MCF 10A (cell line): ENCODE measurements around the gene MAPT. TPM values are rescaled to one million over a fixed set of nuclear protein-coding genes. Genes with fewer than 3 reads are reported as not detected.

ENCODE experiments used
- BruUV-seq: library from RNA; stranded (reverse); fragments of 400-500 nt; replicated peaks from 2 replicates; lab custom pipeline; 2021; lab: Mats Ljungman, UMichigan
- CTCF ChIA-PET: fragments of 300-600 bp; sonication (Branson Sonifier 250); formaldehyde crosslinking; extraction: SDS; loops from one replicate; lab custom pipeline; 2021; ENCODE audit warnings: antibody characterized with exemption, inconsistent platforms; lab: Yijun Ruan, JAX
- POLR2A ChIA-PET: fragments of 300-600, 350-650 bp; sonication (Branson Sonifier 250); formaldehyde crosslinking; extraction: SDS; loops from one replicate; lab custom pipeline; 2020; ENCODE audit warnings: antibody characterized with exemption, inconsistent platforms; lab: Yijun Ruan, JAX
- DNase-seq: peaks from one replicate; pipeline ENCODE4 v3.0.0-alpha.2; 2018; ENCODE audit not compliant: unreplicated experiment
- H3K27ac Mint-ChIP-seq: one replicate; pipeline ENCODE4 v1.8.0; 2022; ENCODE audit warnings: mild to moderate bottlenecking, low read depth, mixed read lengths; ENCODE audit not compliant: unreplicated experiment
- H3K27me3 Mint-ChIP-seq: one replicate; pipeline ENCODE4 v1.8.0; 2022; ENCODE audit warnings: mixed read lengths; ENCODE audit not compliant: insufficient read depth, unreplicated experiment
- H3K36me3 Mint-ChIP-seq: one replicate; pipeline ENCODE4 v1.8.0; 2022; ENCODE audit warnings: mild to moderate bottlenecking, moderate library complexity, mixed read lengths; ENCODE audit not compliant: insufficient read depth, unreplicated experiment
- H3K4me1 Mint-ChIP-seq: one replicate; pipeline ENCODE4 v1.8.0; 2022; ENCODE audit warnings: mixed read lengths; ENCODE audit not compliant: insufficient read depth, unreplicated experiment
- H3K4me3 Mint-ChIP-seq: one replicate; pipeline ENCODE4 v1.8.0; 2022; ENCODE audit warnings: mild to moderate bottlenecking, moderate library complexity, mixed read lengths; ENCODE audit not compliant: unreplicated experiment
- H3K9me3 Mint-ChIP-seq: one replicate; pipeline ENCODE4 v1.8.0; 2022; ENCODE audit warnings: mixed read lengths; ENCODE audit not compliant: unreplicated experiment
- CTCF ChIP-seq: fragments of 200-600 bp; IDR thresholded peaks from one replicate; pipeline ENCODE4 v1.8.0; 2022; ENCODE audit warnings: antibody characterized with exemption, mild to moderate bottlenecking; ENCODE audit not compliant: unreplicated experiment
- intact Hi-C: fragments of 100-400 bp; cut with micrococcal nuclease; formaldehyde crosslinking; loops from 2 replicates; pipeline ENCODE4 v1.14.1; 2022
- total RNA-seq: library from RNA; stranded (reverse); gene quantifications from 2 replicates; pipeline ENCODE4 v1.2.3, GENCODE V29; 2022

Gene MAPT
- total RNA-seq, 1 experiment from 2014 or later: 0.42 TPM

GRCh38 chr17:45867171-45867570 is 27.2 kb upstream of the MAPT start:
- Mint-ChIP-seq H3K9me3 (no peaks in the 10 kb centered on the region), H3K36me3 (no peaks in the 10 kb centered on the region), H3K27ac (no peak overlapping the region), H3K27me3 (peaks cover 63% of the 10 kb centered on the region), H3K4me1 (peaks cover 5% of the 10 kb centered on the region), H3K4me3 (no peak overlapping the region)
- TF ChIP-seq CTCF: no peak
- ChIA-PET POLR2A (no interaction called here), CTCF (interaction anchor here (0.8 kb wide), 1 partner anchor 15 kb away, joined by 3 read pairs; no protein-coding TSS in a partner anchor)
- BruUV-seq: no TSS peak
- intact Hi-C loops: no loop called here
- no peak for DNase-seq

- TF ChIP-seq CTCF: no peak
- POLR2A ChIA-PET: no interaction called here
- Mint-ChIP-seq H3K4me3 (no peak overlapping the region), H3K27me3 (peaks cover 62% of the 10 kb centered on the region), H3K4me1 (peaks cover 5% of the 10 kb centered on the region), H3K27ac (no peak overlapping the region), H3K9me3 (no peaks in the 10 kb centered on the region), H3K36me3 (no peaks in the 10 kb centered on the region)
- CTCF ChIA-PET: interaction anchor here (0.8 kb wide), 1 partner anchor 16 kb away, joined by 3 read pairs; no protein-coding TSS in a partner anchor
- peak; percentile 21 for DNase-seq
- no TSS peak for BruUV-seq
- intact Hi-C loops: no loop called here
Measured at GRCh38 chr17:45867702-45868101, 26.7 kb upstream of the MAPT start.

GRCh38 chr17:45868276-45868675 is 26.1 kb upstream of the MAPT start:
- Mint-ChIP-seq H3K36me3 (no peaks in the 10 kb centered on the region), H3K27me3 (peaks cover 62% of the 10 kb centered on the region), H3K27ac (no peak overlapping the region), H3K4me1 (peaks cover 5% of the 10 kb centered on the region), H3K4me3 (no peak overlapping the region), H3K9me3 (no peaks in the 10 kb centered on the region)
- intact Hi-C loops: no loop called here
- peak; percentile 39 for DNase-seq
- no TSS peak for BruUV-seq
- ChIA-PET CTCF (no interaction called here), POLR2A (no interaction called here)
- no peak for TF ChIP-seq CTCF

- H3K27me3 Mint-ChIP-seq: peaks cover 59% of the 10 kb centered on the region
- peaks cover 5% of the 10 kb centered on the region for H3K4me1 Mint-ChIP-seq
- TF ChIP-seq CTCF: no peak
- no TSS peak for BruUV-seq
- CTCF ChIA-PET: interaction anchor here (1.1 kb wide), 1 partner anchor 18 kb away, joined by 3 read pairs; no protein-coding TSS in a partner anchor
- H3K27ac Mint-ChIP-seq: no peak overlapping the region
- no peaks in the 10 kb centered on the region for H3K9me3 Mint-ChIP-seq
- POLR2A ChIA-PET: no interaction called here
- no peaks in the 10 kb centered on the region for H3K36me3 Mint-ChIP-seq
- DNase-seq: no peak
- intact Hi-C loops: no loop called here
- H3K4me3 Mint-ChIP-seq: no peak overlapping the region
Measured at GRCh38 chr17:45869676-45870341, 24.5 kb upstream of the MAPT start.
